Measurements from ENCODE around the gene EPX.

Gene EPX

DNA sequence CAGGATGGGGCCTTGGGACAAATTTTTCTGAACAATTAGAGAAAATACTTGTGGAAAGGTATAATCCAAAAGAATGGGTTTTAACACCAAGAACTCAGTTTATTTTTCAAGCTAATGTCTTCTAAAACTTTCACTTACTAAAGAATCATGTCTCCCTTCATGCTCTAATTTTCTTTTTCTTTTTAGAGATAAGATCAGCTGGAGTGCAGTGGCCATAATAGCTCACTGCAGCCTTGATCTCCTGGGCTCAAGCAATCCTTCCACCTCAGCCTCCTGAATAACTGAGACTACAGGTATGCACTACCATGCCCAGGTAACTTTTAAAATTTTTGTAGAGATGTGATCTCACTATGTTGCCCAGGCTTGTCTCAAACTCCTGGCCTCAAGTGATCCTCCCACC lies 38.9 kb upstream of the EPX start:
- Histone ChIP-seq H3K27ac (replicated peaks) (no peak overlapping the region), H3K27me3 (ENCODE audit: insufficient read depth, poor library complexity, severe bottlenecking) (peaks cover 38% of the 10 kb centered on the region), H3K4me3 (replicated peaks; ENCODE audit: insufficient read depth, low read length) (no peak overlapping the region)
- DNase-seq (ENCODE audit: low read depth in 1 of 2, low spot score in 1 of 2) = no peak
- TF ChIP-seq, protein P1, sequence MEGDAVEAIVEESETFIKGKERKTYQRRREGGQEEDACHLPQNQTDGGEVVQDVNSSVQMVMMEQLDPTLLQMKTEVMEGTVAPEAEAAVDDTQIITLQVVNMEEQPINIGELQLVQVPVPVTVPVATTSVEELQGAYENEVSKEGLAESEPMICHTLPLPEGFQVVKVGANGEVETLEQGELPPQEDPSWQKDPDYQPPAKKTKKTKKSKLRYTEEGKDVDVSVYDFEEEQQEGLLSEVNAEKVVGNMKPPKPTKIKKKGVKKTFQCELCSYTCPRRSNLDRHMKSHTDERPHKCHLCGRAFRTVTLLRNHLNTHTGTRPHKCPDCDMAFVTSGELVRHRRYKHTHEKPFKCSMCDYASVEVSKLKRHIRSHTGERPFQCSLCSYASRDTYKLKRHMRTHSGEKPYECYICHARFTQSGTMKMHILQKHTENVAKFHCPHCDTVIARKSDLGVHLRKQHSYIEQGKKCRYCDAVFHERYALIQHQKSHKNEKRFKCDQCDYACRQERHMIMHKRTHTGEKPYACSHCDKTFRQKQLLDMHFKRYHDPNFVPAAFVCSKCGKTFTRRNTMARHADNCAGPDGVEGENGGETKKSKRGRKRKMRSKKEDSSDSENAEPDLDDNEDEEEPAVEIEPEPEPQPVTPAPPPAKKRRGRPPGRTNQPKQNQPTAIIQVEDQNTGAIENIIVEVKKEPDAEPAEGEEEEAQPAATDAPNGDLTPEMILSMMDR (IDR thresholded peaks at IDR 0.05; ENCODE audit: insufficient read depth, low read length) = no peak
- no peak for TF ChIP-seq SPI1 (IDR thresholded peaks at IDR 0.05; ENCODE audit: borderline replicate concordance, low read depth)
- TF ChIP-seq, protein P2, sequence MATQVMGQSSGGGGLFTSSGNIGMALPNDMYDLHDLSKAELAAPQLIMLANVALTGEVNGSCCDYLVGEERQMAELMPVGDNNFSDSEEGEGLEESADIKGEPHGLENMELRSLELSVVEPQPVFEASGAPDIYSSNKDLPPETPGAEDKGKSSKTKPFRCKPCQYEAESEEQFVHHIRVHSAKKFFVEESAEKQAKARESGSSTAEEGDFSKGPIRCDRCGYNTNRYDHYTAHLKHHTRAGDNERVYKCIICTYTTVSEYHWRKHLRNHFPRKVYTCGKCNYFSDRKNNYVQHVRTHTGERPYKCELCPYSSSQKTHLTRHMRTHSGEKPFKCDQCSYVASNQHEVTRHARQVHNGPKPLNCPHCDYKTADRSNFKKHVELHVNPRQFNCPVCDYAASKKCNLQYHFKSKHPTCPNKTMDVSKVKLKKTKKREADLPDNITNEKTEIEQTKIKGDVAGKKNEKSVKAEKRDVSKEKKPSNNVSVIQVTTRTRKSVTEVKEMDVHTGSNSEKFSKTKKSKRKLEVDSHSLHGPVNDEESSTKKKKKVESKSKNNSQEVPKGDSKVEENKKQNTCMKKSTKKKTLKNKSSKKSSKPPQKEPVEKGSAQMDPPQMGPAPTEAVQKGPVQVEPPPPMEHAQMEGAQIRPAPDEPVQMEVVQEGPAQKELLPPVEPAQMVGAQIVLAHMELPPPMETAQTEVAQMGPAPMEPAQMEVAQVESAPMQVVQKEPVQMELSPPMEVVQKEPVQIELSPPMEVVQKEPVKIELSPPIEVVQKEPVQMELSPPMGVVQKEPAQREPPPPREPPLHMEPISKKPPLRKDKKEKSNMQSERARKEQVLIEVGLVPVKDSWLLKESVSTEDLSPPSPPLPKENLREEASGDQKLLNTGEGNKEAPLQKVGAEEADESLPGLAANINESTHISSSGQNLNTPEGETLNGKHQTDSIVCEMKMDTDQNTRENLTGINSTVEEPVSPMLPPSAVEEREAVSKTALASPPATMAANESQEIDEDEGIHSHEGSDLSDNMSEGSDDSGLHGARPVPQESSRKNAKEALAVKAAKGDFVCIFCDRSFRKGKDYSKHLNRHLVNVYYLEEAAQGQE (IDR thresholded peaks at IDR 0.05; ENCODE audit: insufficient replicate concordance, low read depth) = no peak
- TF ChIP-seq GABPA (IDR thresholded peaks at IDR 0.05; ENCODE audit: low read depth) = no peak
- TF ChIP-seq POLR2AphosphoS5 (IDR thresholded peaks at IDR 0.05; ENCODE audit: low read depth) = no peak

DNA sequence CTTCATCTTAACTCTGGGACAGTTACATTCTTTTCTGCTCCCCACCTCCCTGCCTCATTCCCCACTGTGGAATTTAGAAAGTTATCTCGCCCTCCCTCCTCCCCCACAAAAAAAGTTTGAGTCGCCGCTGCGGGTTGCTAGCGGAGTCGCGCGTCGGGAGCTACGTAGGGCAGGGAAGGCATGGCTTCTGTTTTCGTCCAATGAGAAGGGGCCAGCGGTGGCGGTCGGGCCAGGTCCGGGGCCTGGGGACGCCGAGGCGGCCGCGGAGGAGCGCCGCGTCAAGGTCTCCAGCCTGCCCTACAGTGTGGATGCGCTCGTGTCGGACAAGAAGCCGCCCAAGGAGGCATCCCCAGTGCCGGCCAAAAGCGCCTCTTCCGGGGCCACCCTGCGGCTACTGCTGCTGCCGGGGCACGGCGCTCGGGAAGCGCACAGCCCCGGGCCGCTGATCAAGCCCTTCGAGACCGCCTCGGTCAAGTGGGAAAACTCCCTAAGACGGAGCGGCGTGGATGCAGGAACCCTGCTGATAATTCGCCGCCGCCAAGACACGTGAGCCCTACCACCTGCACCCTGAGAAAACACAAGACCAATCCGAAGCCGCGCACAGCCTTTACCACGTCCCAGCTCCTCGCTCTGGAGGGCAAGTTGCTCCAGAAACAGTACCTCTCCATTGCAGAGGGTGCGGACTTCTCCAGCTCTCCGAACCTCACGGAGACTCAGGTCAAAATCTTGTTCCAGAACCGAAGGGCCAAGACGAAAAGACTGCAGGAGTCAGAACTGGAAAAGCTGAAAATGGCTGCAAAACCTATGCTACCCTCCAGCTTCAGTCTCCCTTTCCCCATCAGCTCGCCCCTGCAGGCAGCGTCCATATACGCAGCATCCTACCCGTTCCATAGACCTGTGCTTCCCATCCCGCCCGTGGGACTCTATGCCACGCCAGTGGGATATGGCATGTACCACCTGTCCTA lies 35.4 kb upstream of the EPX start:
- H3K27me3 ChIP-seq (ENCODE audit: insufficient read depth, poor library complexity, severe bottlenecking) = peaks cover 26% of the 10 kb centered on the region
- H3K4me3 ChIP-seq (replicated peaks; ENCODE audit: insufficient read depth, low read length) = 0 out of 2 replicates have a peak overlapping the region, but pooled peaks have one; percentile 3
- TF ChIP-seq, protein P1 (IDR thresholded peaks at IDR 0.05; ENCODE audit: insufficient read depth, low read length) = no peak
- no peak for TF ChIP-seq POLR2AphosphoS5 (IDR thresholded peaks at IDR 0.05; ENCODE audit: low read depth)
- TF ChIP-seq, protein P2 (IDR thresholded peaks at IDR 0.05; ENCODE audit: insufficient replicate concordance, low read depth) = no peak
- no peak for TF ChIP-seq GABPA (IDR thresholded peaks at IDR 0.05; ENCODE audit: low read depth)
- no peak for TF ChIP-seq SPI1 (IDR thresholded peaks at IDR 0.05; ENCODE audit: borderline replicate concordance, low read depth)
- no peak overlapping the region for H3K27ac ChIP-seq (replicated peaks)
- no peak for DNase-seq (ENCODE audit: low read depth in 1 of 2, low spot score in 1 of 2)

DNA sequence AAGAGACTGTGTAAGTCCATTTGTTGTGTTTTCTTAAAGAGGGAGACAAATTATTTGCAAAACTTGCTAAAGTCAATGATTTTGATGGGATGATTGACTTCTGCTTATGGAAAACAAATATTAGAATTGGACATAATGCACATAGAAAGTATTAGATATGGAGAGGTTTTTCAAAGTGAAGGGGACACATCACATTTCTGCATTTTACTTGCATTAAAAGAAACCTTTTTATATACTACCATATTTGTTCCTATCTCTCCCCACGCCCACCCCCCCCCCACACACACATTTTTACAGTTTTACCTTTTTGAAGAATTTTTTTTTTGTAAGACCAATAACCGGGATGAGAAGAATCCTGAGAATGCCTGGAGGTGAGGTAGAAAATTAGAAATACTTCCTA lies 34.3 kb upstream of the EPX start:
- TF ChIP-seq, protein P1 (IDR thresholded peaks at IDR 0.05; ENCODE audit: insufficient read depth, low read length) = no peak
- TF ChIP-seq SPI1 (IDR thresholded peaks at IDR 0.05; ENCODE audit: borderline replicate concordance, low read depth) (no peak), GABPA (IDR thresholded peaks at IDR 0.05; ENCODE audit: low read depth) (no peak), POLR2AphosphoS5 (IDR thresholded peaks at IDR 0.05; ENCODE audit: low read depth) (no peak)
- TF ChIP-seq, protein P2 (IDR thresholded peaks at IDR 0.05; ENCODE audit: insufficient replicate concordance, low read depth) = no peak
- no peak for DNase-seq (ENCODE audit: low read depth in 1 of 2, low spot score in 1 of 2)
- no peak overlapping the region for H3K27ac ChIP-seq (replicated peaks)
- H3K27me3 ChIP-seq (ENCODE audit: insufficient read depth, poor library complexity, severe bottlenecking) = peaks cover 18% of the 10 kb centered on the region
- no peak overlapping the region for H3K4me3 ChIP-seq (replicated peaks; ENCODE audit: insufficient read depth, low read length)
